HepG2 (cell line): ENCODE data around the gene ZBTB21.

ENCODE experiments used
- PAX8 ChIP-seq: sonication (generic); formaldehyde crosslinking; IDR thresholded peaks from 2 replicates; pipeline ENCODE4 v1.8.0; 2022; ENCODE audit warnings: mild to moderate bottlenecking, missing genetic modification reagents, borderline replicate concordance
- ZNF430 ChIP-seq: sonication (generic); formaldehyde crosslinking; IDR thresholded peaks from 2 replicates; pipeline ENCODE4 v1.9.0; 2021; ENCODE audit warnings: mild to moderate bottlenecking, missing genetic modification reagents
- ZNF549 ChIP-seq: sonication (generic); formaldehyde crosslinking; IDR thresholded peaks from 2 replicates; pipeline ENCODE4 v1.5.0; 2020; ENCODE audit warnings: missing genetic modification reagents
- ZNF670 ChIP-seq: sonication (generic); formaldehyde crosslinking; IDR thresholded peaks from 2 replicates; pipeline ENCODE4 v1.8.0; 2022; ENCODE audit warnings: mild to moderate bottlenecking, missing genetic modification reagents, borderline replicate concordance
- ZNF891 ChIP-seq: sonication (generic); formaldehyde crosslinking; IDR thresholded peaks from 2 replicates; pipeline ENCODE4 v1.5.0; 2020; ENCODE audit warnings: mild to moderate bottlenecking, missing genetic modification reagents
- TF ChIP-seq, protein P1 (sequence below): conservative IDR thresholded peaks from 2 replicates; pipeline ENCODE4 v1.6.1; 2018; ENCODE audit warnings: missing genetic modification reagents
- TF ChIP-seq, protein P2 (sequence below): sonication (generic); formaldehyde crosslinking; IDR thresholded peaks from 2 replicates; pipeline ENCODE4 v1.5.0; 2020; ENCODE audit warnings: mild to moderate bottlenecking, missing genetic modification reagents, moderate library complexity

DNA sequence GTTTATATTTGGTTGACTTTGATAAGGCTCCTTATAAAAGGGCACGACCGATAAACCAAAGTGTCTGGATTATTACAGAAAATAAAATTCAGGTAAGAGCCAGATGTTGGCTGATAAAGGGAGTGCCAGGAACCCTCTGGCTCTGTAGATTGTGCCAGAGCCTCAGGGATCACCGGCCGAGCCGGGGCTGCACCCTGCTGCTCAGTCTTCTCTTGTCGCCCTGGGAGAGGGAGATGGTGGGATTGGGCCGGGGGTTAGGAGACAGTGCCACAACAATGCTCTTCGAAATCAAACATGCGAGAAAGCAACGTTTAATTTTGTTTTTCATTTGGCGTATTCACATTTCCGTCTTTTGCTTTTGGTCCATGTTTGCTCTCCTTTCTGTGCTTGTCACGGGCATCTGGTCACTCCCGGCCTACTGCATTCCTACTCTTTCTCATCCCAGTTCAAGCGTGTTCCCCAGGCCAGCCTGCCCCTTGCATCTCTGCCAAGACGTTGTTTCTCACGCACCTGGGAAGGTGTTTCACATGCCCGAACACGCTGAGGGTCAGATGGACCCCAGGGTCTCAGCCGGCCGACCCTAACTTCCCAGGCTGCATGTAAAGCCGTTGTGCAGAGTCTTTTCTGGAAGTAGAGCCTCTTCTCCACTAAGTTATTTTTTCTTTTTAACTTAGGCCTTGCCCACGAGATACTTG lies 37.5 kb downstream of the ZBTB21 start:
- TF ChIP-seq ZNF549 (CRISPR knock-in tag) (no peak), PAX8 (CRISPR knock-in tag) (no peak), ZNF670 (no peak), ZNF430 (CRISPR knock-in tag) (no peak), ZNF891 (no peak)
- TF ChIP-seq, protein P1, sequence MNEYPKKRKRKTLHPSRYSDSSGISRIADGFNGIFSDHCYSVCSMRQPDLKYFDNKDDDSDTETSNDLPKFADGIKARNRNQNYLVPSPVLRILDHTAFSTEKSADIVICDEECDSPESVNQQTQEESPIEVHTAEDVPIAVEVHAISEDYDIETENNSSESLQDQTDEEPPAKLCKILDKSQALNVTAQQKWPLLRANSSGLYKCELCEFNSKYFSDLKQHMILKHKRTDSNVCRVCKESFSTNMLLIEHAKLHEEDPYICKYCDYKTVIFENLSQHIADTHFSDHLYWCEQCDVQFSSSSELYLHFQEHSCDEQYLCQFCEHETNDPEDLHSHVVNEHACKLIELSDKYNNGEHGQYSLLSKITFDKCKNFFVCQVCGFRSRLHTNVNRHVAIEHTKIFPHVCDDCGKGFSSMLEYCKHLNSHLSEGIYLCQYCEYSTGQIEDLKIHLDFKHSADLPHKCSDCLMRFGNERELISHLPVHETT (CRISPR knock-in tag), result no peak
- TF ChIP-seq, protein P2, sequence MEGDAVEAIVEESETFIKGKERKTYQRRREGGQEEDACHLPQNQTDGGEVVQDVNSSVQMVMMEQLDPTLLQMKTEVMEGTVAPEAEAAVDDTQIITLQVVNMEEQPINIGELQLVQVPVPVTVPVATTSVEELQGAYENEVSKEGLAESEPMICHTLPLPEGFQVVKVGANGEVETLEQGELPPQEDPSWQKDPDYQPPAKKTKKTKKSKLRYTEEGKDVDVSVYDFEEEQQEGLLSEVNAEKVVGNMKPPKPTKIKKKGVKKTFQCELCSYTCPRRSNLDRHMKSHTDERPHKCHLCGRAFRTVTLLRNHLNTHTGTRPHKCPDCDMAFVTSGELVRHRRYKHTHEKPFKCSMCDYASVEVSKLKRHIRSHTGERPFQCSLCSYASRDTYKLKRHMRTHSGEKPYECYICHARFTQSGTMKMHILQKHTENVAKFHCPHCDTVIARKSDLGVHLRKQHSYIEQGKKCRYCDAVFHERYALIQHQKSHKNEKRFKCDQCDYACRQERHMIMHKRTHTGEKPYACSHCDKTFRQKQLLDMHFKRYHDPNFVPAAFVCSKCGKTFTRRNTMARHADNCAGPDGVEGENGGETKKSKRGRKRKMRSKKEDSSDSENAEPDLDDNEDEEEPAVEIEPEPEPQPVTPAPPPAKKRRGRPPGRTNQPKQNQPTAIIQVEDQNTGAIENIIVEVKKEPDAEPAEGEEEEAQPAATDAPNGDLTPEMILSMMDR (CRISPR knock-in tag), result no peak
